NCI-H774 (cell line): ENCODE measurements around the gene RAF1.

Source experiments
- DNase-seq: peaks from one replicate; lab custom pipeline; 2025; lab: John Stamatoyannopoulos, UW

Gene RAF1

DNA sequence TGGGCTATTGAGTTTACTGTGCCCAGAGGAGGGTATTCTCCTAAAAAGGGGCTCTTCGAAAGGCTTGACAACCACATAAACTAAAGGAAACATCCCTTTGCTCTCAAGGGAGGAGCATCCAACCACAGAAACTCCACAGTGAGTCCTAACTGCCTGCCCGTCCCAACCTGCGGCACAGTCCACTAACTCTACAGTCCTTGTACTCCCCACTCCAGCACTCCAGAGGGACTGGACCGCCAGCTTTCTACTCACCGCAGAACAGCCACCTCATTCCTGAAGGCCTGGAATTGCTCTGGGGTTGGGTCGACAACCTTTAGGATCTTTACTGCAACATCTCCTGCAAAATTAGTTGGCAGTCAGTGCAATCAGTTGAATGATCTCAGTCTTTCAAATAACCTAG, 72.5 kb downstream of the RAF1 start:
- no peak for DNase-seq

DNA sequence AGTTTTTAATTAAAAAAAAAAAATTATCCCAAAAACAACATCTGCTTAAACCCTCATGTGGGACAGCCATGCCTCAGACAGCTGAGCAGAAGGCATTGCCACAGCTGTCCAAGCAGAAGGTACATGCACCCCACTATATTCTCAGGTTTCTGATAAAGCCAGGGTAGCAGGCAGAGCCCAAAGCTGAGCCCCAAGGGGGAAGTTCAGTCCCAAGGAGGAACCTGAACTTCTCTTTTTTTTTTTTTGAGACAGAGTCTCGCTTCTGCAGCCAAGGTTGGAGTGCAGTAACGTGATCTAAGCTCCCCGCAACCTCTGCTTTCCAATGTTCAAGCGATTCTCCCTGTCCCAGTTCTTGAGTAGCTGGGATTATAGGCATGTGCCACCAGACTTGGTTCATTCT, 73.8 kb downstream of the RAF1 start:
- no peak for DNase-seq

- DNase-seq: peak; percentile 54
Measured at GRCh38 chr3:12588039-12589009, 75.6 kb downstream of the RAF1 start.

DNA sequence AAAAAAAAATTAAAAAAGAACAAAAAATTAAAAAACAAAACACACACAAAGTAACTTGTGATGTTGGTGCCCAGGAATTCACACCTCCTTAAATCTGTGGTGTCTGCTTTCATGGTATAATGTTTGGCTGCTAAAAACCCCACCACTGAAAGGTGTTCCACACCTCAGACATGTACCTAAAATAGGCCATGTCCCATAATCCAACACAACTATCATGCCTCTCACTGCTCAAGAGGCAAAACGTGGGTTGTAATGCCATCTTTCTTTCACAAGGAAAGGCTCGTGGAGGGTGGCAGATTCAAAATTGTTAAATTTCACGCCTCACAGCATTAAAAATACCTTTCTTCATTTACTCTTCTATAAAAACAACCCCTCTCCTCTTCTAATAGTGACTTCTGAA, 77.5 kb downstream of the RAF1 start:
- no peak for DNase-seq

DNA sequence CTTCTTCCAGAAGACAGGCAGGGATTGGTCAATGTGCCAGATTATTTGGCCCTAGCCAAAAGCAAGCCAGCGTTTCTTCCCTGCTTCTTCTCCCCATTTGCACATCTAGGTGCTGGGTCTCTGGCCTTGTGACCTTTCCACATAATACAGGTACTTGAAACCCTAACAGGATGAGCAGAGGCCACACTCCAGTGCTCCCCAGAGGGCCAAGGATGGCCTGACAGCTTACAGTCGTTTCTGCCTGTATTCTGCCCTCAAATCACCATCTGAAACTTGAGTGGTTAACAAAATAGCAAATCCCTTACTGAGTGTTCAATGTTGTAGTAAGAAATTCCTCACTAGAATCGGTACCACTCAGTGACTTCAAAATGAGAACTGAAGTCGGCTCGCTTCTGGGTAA, 77.9 kb downstream of the RAF1 start:
- no peak for DNase-seq

- DNase-seq: no peak
Measured at GRCh38 chr3:12585181-12585580, 78.7 kb downstream of the RAF1 start.

DNA sequence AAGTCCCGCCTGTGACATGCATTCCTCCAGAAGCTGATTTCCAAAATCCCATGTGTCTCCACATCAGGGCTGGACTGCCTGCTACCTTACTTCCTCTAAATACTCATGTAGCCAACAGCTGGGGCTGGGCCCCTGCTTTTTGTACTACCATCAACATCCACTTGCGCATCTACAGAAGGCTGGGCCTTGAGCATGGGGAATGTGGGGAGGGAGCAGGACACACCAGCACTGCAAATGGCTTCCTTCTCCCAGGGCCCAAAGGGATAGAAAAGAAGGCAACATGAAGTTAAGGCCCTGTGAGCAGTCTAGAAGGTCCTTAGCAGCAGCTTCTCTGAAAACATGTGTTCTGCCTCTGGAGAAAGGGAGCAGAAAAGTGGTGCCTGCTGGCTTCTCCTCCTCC, 79.8 kb downstream of the RAF1 start:
- no peak for DNase-seq

- no peak for DNase-seq
Measured at GRCh38 chr3:12583280-12583679, 80.6 kb downstream of the RAF1 start.

GRCh38 chr3:12582730-12583129, 81.2 kb downstream of the RAF1 start:
- DNase-seq: no peak

- DNase-seq: no peak
Measured at GRCh38 chr3:12579905-12580304, 84.0 kb downstream of the RAF1 start.

DNA sequence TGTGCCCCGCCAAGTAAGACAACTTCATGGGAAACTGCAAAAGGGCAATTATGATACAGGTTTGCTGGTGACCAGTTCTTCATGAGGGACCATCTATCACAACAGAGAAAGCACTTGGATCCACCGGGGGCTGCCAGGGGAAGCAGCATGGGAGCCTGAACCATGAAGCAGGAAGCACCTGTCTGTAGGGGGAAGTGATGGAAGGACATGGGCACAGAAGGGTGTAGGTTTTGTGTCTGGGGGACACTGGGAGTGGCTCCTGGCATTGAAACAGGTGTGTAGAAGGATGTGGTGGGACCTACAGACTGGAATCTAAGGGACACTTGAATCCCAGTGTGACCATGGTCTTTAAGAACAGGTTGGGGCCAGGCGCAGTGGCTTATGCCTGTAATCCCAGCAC, 84.5 kb downstream of the RAF1 start:
- DNase-seq: no peak

- no peak for DNase-seq
Measured at GRCh38 chr3:12578742-12579141, 85.2 kb downstream of the RAF1 start.

- DNase-seq: no peak
Measured at GRCh38 chr3:12577379-12577778, 86.5 kb downstream of the RAF1 start.

- DNase-seq: no peak
Measured at GRCh38 chr3:12574661-12575060, 89.3 kb downstream of the RAF1 start.

DNA sequence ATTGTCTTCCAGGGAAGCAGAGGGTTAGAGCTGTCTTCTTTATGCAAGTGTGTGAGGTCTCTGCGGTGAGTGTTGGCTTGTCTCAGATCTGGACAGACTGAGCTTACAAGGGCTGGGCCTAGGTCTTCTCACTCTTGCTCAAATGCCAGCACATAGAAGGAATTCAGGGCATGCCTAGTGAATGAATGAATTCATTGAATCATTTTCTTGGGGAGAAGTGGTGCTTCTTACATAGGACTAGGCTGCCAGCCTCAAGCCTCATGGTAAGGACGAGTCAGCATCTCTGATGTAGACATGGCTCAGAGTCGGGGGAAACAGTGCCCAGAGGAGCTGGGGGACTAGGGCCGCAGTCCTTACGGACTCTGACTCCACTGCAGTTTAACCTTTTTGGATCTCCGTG, 89.8 kb downstream of the RAF1 start:
- DNase-seq: no peak

DNA sequence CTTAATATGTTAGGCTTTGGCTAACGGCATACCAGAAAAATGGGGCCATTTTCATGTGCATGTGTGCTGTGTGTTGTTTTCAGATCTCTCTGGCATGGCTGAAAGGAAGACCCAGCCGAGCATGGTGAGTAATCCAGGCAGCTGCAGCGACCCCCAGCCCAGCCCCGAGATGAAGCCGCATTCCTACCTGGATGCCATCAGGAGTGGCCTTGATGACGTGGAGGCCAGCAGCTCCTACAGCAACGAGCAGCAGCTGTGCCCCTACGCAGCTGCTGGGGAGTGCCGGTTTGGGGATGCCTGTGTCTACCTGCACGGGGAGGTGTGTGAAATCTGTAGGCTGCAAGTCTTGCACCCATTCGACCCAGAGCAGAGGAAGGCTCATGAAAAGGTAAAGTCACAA, 91.9 kb downstream of the RAF1 start:
- no peak for DNase-seq

DNA sequence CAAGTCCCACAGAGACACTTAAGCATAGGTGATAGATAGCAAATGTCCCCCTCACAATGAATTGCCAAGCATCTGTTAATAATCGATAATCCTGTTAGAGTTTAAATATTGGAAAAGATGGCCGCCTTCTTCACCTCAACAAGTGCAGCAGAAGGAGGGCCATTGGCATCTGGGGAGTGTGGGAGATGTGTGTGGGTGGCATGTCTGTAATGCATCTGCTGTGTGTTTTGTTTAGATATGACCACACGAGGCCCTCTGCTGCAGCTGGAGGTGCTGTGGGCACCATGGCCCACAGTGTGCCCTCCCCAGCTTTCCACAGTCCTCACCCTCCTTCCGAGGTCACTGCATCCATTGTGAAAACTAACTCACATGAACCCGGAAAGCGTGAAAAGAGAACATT, 94.1 kb downstream of the RAF1 start:
- DNase-seq: no peak

DNA sequence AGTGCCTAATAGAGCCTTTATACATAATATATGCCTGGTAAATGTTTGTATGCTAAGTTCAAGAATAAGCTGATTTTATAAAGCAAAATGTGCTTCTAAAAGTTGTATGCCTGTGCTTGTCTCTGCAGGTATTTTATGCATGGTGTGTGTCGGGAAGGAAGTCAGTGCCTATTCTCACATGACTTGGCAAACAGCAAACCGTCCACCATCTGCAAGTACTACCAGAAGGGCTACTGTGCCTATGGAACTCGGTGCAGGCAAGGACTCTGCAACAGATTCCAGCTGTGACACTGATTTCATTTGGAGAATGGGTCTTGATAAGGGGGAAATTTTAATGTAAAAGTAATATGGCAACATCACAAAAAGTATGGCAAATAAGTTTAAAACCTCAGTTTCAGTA, 95.2 kb downstream of the RAF1 start:
- DNase-seq: no peak

GRCh38 chr3:12566976-12567375, 96.9 kb downstream of the RAF1 start:
- no peak for DNase-seq

DNA sequence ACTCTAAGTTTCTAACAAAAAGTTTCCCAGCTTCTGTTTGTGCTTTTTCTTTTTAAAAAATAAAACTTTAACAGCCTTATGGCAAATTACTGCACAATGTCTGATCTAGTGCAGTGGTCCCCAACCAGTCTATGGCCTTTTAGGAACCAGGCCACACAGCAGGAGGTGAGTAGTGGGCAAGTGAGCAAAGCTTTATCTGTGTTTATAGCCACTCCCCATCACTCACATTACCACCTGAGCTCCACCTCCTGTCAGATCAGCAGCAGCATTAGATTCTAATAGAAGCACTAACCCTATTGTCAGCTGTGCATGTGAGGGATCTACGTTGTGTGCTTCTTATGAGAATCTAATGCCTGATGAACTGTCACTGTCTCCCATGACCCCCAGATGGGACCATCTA, 101.5 kb downstream of the RAF1 start:
- no peak for DNase-seq

GRCh38 chr3:12561397-12561796, 102.5 kb downstream of the RAF1 start:
- no peak for DNase-seq

DNA sequence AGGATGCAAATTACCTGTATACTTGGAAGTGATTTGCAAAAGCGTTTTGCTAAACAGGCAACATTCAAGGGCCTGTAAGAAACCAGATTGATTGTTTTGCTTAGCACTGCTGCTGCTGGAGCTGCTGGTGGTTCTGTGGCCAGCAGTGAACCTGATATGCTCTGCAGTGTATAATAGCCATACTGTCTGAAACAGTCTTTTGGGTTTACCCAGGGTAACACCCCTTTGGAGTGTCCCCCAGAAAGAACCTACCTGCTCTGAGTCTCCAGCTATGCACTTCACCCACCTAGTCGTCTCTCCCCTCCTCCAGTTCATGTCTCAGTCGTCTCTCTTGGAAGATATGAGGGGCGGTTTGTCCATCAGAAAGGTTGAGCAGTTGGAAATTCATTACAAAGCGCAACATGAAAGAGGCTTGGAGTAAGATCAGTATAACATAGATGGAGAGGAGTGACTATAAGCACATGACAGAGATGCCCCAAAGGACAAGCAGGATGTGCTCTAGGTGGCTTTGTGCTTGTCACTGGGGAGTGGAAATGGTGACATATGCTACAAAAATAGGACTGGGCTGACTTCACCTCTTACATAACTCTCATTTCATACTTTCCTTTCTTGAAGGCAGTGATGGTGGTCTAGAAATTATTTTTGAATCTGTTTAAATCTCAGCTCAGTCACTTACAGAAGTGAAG, 103.3 kb downstream of the RAF1 start:
- DNase-seq: no peak

DNA sequence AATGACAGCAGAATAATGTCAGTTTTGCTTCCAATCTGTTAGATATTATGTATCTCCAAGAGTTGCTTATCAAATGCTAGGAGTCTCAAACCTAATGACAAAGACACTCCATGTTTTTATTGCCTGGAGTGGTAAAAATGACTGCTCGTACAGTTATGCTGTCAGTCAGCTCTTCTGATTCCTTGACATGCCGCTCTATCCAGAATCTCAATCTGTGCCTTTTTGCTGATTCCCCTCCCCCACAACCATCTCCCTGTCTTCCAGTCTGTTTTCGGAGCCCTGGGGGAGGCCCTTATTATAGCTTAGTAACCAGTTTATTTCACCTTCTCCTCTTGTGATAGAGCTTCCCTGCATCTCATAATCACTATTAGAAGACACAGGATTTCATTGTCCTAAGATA, 104.4 kb downstream of the RAF1 start:
- DNase-seq: no peak

GRCh38 chr3:12558706-12559105, 105.2 kb downstream of the RAF1 start:
- no peak for DNase-seq
